GM19099 (cell line): ENCODE data around the gene CDKL5.

ENCODE experiments used
- POLR2A ChIP-seq: IDR thresholded peaks from 3 replicates; pipeline ENCODE4 v1.6.1; 2011; ENCODE audit warnings: low read depth; ENCODE audit not compliant: insufficient read length; ENCODE audit errors: extremely low read depth

Gene CDKL5

GRCh38 chrX:18436017-18436416, 10.6 kb downstream of the CDKL5 start:
- TF ChIP-seq POLR2A = no peak

- TF ChIP-seq POLR2A = no peak
These were observed 15.4 kb downstream of the CDKL5 start for GRCh38 chrX:18440835-18441234.

GRCh38 chrX:18441780-18442367, 16.5 kb downstream of the CDKL5 start:
- TF ChIP-seq POLR2A = no peak

- TF ChIP-seq POLR2A = no peak
These were observed 23.0 kb downstream of the CDKL5 start for GRCh38 chrX:18448416-18448815.

- TF ChIP-seq POLR2A = no peak
These were observed 23.8 kb downstream of the CDKL5 start for GRCh38 chrX:18449236-18449635.

- no peak for TF ChIP-seq POLR2A
These were observed 30.0 kb downstream of the CDKL5 start for GRCh38 chrX:18455384-18455783.

- TF ChIP-seq POLR2A = no peak
These were observed 31.6 kb downstream of the CDKL5 start for GRCh38 chrX:18457000-18457399.

GRCh38 chrX:18461431-18461830, 36.0 kb downstream of the CDKL5 start:
- TF ChIP-seq POLR2A = no peak

GRCh38 chrX:18464499-18464898, 39.1 kb downstream of the CDKL5 start:
- TF ChIP-seq POLR2A = no peak

GRCh38 chrX:18465051-18465450, 39.6 kb downstream of the CDKL5 start:
- TF ChIP-seq POLR2A = no peak

- no peak for TF ChIP-seq POLR2A
These were observed 43.2 kb downstream of the CDKL5 start for GRCh38 chrX:18468599-18468998.

GRCh38 chrX:18471296-18471695, 45.9 kb downstream of the CDKL5 start:
- TF ChIP-seq POLR2A = no peak

- TF ChIP-seq POLR2A = no peak
These were observed 65.6 kb downstream of the CDKL5 start for GRCh38 chrX:18490806-18491555.

GRCh38 chrX:18491587-18492340, 66.4 kb downstream of the CDKL5 start:
- TF ChIP-seq POLR2A = no peak

GRCh38 chrX:18534949-18535348, 109.5 kb downstream of the CDKL5 start:
- TF ChIP-seq POLR2A = no peak

GRCh38 chrX:18537068-18537467, 111.7 kb downstream of the CDKL5 start:
- no peak for TF ChIP-seq POLR2A
